Bronchial epithelial cell (primary cell): ENCODE data around the gene RAI1. TPM values are rescaled to one million over a fixed set of nuclear protein-coding genes. Genes with fewer than 3 reads are reported as not detected.

Source experiments
- DNase-seq: peaks from one replicate; pipeline ENCODE4 v3.0.0-alpha.2; 2010; ENCODE audit warnings: low read depth
- FAIRE-seq: peaks from 2 replicates; lab custom pipeline; 2011; peaks lifted over from hg19 to GRCh38; lab: Jason Lieb, UNC
- H3K27me3 ChIP-seq: 2 replicates; pipeline ENCODE4 v1.5.1; 2011; ENCODE audit warnings: low read length; ENCODE audit not compliant: control insufficient read depth, insufficient read depth
- H3K36me3 ChIP-seq: 2 replicates; pipeline ENCODE4 v1.5.1; 2011; ENCODE audit warnings: low read length; ENCODE audit not compliant: control insufficient read depth, insufficient read depth
- H3K4me3 ChIP-seq: 2 replicates; pipeline ENCODE4 v1.5.1; 2011; ENCODE audit warnings: mild to moderate bottlenecking, low read depth, low read length, control low read depth
- total RNA-seq: library from RNA; depleted of rRNA; stranded (reverse); fragments of >200 nt; gene quantifications from 2 replicates; pipeline ENCODE4 v1.2.1, GENCODE V29; 2014
- TF ChIP-seq, protein P1 (sequence below): IDR thresholded peaks from 2 replicates; pipeline ENCODE4 v1.5.1; 2011; ENCODE audit warnings: mild to moderate bottlenecking, moderate library complexity, low read length, control low read depth, inconsistent platforms; ENCODE audit not compliant: insufficient read depth, severe bottlenecking

RAI1 gene
- total RNA-seq, 1 donor from 2014 or later: 7.4 TPM

GRCh38 chr17:17830269-17830567 is 149.0 kb downstream of the RAI1 start:
- no peak for DNase-seq
- no peaks in the 10 kb centered on the region for H3K27me3 ChIP-seq
- TF ChIP-seq, protein P1, sequence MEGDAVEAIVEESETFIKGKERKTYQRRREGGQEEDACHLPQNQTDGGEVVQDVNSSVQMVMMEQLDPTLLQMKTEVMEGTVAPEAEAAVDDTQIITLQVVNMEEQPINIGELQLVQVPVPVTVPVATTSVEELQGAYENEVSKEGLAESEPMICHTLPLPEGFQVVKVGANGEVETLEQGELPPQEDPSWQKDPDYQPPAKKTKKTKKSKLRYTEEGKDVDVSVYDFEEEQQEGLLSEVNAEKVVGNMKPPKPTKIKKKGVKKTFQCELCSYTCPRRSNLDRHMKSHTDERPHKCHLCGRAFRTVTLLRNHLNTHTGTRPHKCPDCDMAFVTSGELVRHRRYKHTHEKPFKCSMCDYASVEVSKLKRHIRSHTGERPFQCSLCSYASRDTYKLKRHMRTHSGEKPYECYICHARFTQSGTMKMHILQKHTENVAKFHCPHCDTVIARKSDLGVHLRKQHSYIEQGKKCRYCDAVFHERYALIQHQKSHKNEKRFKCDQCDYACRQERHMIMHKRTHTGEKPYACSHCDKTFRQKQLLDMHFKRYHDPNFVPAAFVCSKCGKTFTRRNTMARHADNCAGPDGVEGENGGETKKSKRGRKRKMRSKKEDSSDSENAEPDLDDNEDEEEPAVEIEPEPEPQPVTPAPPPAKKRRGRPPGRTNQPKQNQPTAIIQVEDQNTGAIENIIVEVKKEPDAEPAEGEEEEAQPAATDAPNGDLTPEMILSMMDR: no peak
- H3K4me3 ChIP-seq: no peak overlapping the region
- FAIRE-seq: no peak
- H3K36me3 ChIP-seq: peaks cover 29% of the 10 kb centered on the region

GRCh38 chr17:17830740-17831207 is 149.5 kb downstream of the RAI1 start:
- TF ChIP-seq, protein P1: no peak
- Histone ChIP-seq H3K4me3 (no peak overlapping the region), H3K27me3 (no peaks in the 10 kb centered on the region), H3K36me3 (peaks cover 33% of the 10 kb centered on the region)
- no peak for FAIRE-seq
- DNase-seq: no peak

DNA sequence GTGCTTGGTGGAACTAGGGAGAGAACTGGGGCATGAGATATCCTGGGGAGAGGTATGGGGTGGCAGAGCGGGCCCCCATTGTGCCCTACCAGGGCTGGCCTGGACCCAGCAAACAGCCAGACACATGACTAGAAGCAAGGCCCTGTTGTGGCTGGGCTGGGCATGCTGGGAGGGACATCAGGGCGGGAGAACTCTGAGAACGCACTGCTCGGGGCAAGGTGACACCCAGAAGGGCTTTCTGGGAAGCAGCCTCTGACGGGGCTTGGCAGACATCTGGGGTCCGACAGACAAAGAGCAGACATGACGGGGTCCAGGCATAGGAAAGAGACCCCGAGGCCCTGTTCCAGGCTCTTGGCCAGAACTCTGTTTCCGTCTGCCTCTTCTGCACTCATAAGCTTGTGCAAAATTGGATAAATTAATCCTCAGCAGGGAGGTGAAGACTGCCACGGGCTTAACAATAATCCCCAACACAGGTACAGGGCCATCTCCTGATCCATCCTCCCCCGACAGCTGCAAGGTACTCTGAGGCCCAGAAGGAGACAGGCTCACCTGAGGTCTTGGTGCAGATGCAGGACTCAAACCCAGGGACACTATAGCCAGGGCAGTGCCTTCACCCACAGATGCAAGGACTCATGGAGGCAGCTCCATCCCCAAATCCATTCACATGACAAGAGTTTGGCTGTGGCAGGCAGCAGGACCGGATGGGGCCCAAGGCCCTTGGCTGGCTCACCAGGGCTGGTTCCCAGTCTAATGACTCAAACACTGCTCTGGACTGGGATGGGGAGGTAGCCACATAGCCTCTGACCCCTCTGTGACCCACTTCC is 150.2 kb downstream of the RAI1 start:
- H3K4me3 ChIP-seq: no peak overlapping the region
- no peaks in the 10 kb centered on the region for H3K27me3 ChIP-seq
- DNase-seq (no peak), FAIRE-seq (no peak)
- TF ChIP-seq, protein P1: no peak
- peaks cover 35% of the 10 kb centered on the region for H3K36me3 ChIP-seq

- no peak overlapping the region for H3K4me3 ChIP-seq
- no peak for FAIRE-seq
- H3K27me3 ChIP-seq: no peaks in the 10 kb centered on the region
- H3K36me3 ChIP-seq: peaks cover 35% of the 10 kb centered on the region
- TF ChIP-seq, protein P1: no peak
- DNase-seq: no peak
Measured at GRCh38 chr17:17832032-17832363, 150.7 kb downstream of the RAI1 start.

DNA sequence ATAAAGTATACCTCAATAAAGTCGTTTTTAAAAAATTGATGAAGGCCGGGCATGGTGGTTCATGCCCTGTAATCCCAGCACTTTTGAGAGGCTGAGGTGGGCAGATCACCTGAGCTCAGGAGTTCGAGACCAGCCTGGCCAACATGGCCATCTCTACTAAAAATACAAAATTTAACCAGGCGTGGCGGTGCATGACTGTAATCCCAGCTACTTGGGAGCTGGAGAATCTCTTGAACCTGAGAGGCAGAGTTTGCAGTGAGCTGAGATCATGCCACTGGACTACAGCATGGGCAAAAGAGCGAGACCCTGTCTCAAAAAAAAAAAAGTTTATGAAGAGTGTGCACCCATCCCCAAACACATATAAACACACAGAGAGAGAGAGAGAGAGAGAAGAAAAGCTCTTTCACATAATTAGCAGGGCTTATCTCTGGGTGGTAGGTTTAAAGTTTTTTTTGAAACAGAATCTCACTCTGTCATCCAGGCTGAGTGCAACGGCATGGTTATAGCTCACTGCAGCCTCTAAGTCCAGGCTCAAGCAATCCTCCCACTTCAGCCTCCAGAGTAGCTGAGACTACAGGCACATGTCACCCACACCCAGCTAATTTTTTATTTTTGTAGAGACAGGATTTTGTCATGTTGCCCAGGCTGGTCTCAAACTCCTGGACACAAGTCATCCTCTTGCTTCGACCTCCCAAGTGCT is 152.6 kb downstream of the RAI1 start:
- TF ChIP-seq, protein P1: no peak
- FAIRE-seq: no peak
- no peak for DNase-seq
- Histone ChIP-seq H3K27me3 (no peaks in the 10 kb centered on the region), H3K36me3 (peaks cover 26% of the 10 kb centered on the region), H3K4me3 (no peak overlapping the region)
